CD4-positive, CD25-positive, alpha-beta regulatory T cell (primary cell): ENCODE results near the gene VEZT. TPM values are rescaled to one million over a fixed set of nuclear protein-coding genes. Genes with fewer than 3 reads are reported as not detected.

Experiments used
- ATAC-seq, 2 donors: fragments of 150-1000 bp; cut with Tn5 transposase; one replicate each; pipeline ENCODE4 v1.10.0; 2021; ENCODE audit warnings: low read depth in 2 of 2, moderate number of reproducible peaks in 2 of 2, moderate library complexity in 1 of 2
- DNase-seq, 3 donors: peaks; one replicate each; pipeline versions ENCODE4 v3.0.0 to v3.0.0-alpha.2; 2012 to 2022; ENCODE audit warnings: mixed read lengths in 1 of 3
- H3K27ac ChIP-seq: one replicate; pipeline ENCODE4 v1.7.0; 2013; ENCODE audit warnings: mild to moderate bottlenecking, low read length; ENCODE audit not compliant: insufficient read depth, poor library complexity, severe bottlenecking
- H3K27me3 ChIP-seq: one replicate; pipeline ENCODE4 v1.7.0; 2013; ENCODE audit warnings: low read length; ENCODE audit not compliant: control insufficient read depth, insufficient read depth
- H3K36me3 ChIP-seq: one replicate; pipeline ENCODE4 v1.7.0; 2013; ENCODE audit warnings: mild to moderate bottlenecking, low read length, moderate library complexity; ENCODE audit not compliant: control insufficient read depth, insufficient read depth
- H3K4me1 ChIP-seq: 2 replicates; pipeline ENCODE4 v1.7.0; 2013; ENCODE audit warnings: mild to moderate bottlenecking, low read length; ENCODE audit not compliant: insufficient read depth, control insufficient read depth, poor library complexity, severe bottlenecking
- H3K4me3 ChIP-seq: one replicate; pipeline ENCODE4 v1.7.0; 2013; ENCODE audit warnings: low read depth, mild to moderate bottlenecking, low read length, moderate library complexity
- H3K9me3 ChIP-seq, 2 experiments: 1 replicate in 1 of 2; 2 replicates in 1 of 2; pipeline ENCODE4 v1.7.0; 2013; ENCODE audit warnings: low read length in 2 of 2, mild to moderate bottlenecking in 1 of 2, moderate library complexity in 1 of 2; ENCODE audit not compliant: control insufficient read depth in 2 of 2
- H3K27ac Mint-ChIP-seq, 3 donors: one replicate each; pipeline ENCODE4 v1.8.0; 2020 to 2022; ENCODE audit warnings: mild to moderate bottlenecking in 3 of 3, mixed read lengths in 3 of 3, moderate library complexity in 2 of 3
- H3K27me3 Mint-ChIP-seq: one replicate; pipeline ENCODE4 v1.8.0; 2022; ENCODE audit warnings: mild to moderate bottlenecking, mixed read lengths
- H3K36me3 Mint-ChIP-seq: one replicate; pipeline ENCODE4 v1.8.0; 2020; ENCODE audit warnings: mixed read lengths
- H3K4me1 Mint-ChIP-seq, 4 donors: one replicate each; pipeline ENCODE4 v1.8.0; 2020 to 2022; ENCODE audit warnings: mixed read lengths in 4 of 4, mild to moderate bottlenecking in 1 of 4
- H3K4me3 Mint-ChIP-seq, 4 donors: one replicate each; pipeline ENCODE4 v1.8.0; 2020 to 2022; ENCODE audit warnings: mild to moderate bottlenecking in 4 of 4, mixed read lengths in 4 of 4, moderate library complexity in 3 of 4
- H3K9me3 Mint-ChIP-seq, 7 donors: one replicate each; pipeline ENCODE4 v1.8.0; 2020 to 2022; ENCODE audit warnings: mixed read lengths in 7 of 7, mild to moderate bottlenecking in 3 of 7, moderate library complexity in 2 of 7
- polyA plus RNA-seq, 4 donors: library from polyadenylated mRNA; unstranded; fragments of 300-500 nt; fragmentation: Illumina TruSeq; gene quantifications; one replicate each; pipeline ENCODE4 v1.2.3, GENCODE V29; 2021
- total RNA-seq: library from RNA; stranded (reverse); gene quantifications from one replicate; pipeline ENCODE4 v1.2.3, GENCODE V29; 2022

The VEZT gene
- total and polyA plus RNA-seq, 5 donors from 2014 or later: 21.9 to 52.9 (median 28.7) TPM

- no peaks in the 10 kb centered on the region for H3K36me3 Mint-ChIP-seq
- Histone ChIP-seq H3K27ac (no peak overlapping the region), H3K9me3 (no peaks in the 10 kb centered on the region), H3K36me3 (no peaks in the 10 kb centered on the region), H3K4me1 (no peaks in the 10 kb centered on the region), H3K4me3 (no peak overlapping the region), H3K27me3 (no peaks in the 10 kb centered on the region)
- H3K4me3 Mint-ChIP-seq: no peak overlapping the region
- peaks cover 26% of the 10 kb centered on the region for H3K27me3 Mint-ChIP-seq
- no peak overlapping the region for H3K27ac Mint-ChIP-seq
- H3K4me1 Mint-ChIP-seq: no peaks in the 10 kb centered on the region
- ATAC-seq: no peak
- no peaks in the 10 kb centered on the region for H3K9me3 Mint-ChIP-seq
- DNase-seq: no peak
Measured at GRCh38 chr12:95208678-95209077, 8.9 kb upstream of the VEZT start.

- H3K27me3 Mint-ChIP-seq: peaks cover 43% of the 10 kb centered on the region
Measured at GRCh38 chr12:95212586-95212985, 5.0 kb upstream of the VEZT start.

GRCh38 chr12:95213119-95213518 lies 4.5 kb upstream of the VEZT start:
- peaks cover 5% of the 10 kb centered on the region for H3K27me3 ChIP-seq
- Mint-ChIP-seq H3K36me3 (no peaks in the 10 kb centered on the region), H3K27ac (no peak overlapping the region), H3K4me1 (peaks cover 0 to 18% (median 10%) of the 10 kb centered on the region in 4 donors), H3K4me3 (no peak overlapping the region), H3K27me3 (peaks cover 45% of the 10 kb centered on the region), H3K9me3 (peaks cover 0 to 1% (median 0%) of the 10 kb centered on the region in 7 donors)
- H3K4me3 ChIP-seq: no peak overlapping the region
- H3K27ac ChIP-seq: no peak overlapping the region
- peaks cover 5% of the 10 kb centered on the region for H3K4me1 ChIP-seq
- no peaks in the 10 kb centered on the region for H3K36me3 ChIP-seq
- DNase-seq: no peak
- no peak for ATAC-seq
- no peaks in the 10 kb centered on the region for H3K9me3 ChIP-seq

More at GRCh38 chr12:95212586-95212985, 5.0 kb upstream of the VEZT start:
- Mint-ChIP-seq H3K4me1 (peaks cover 0 to 15% (median 9%) of the 10 kb centered on the region in 4 donors), H3K4me3 (no peak overlapping the region), H3K36me3 (no peaks in the 10 kb centered on the region), H3K27ac (no peak overlapping the region), H3K9me3 (peaks cover 0 to under 1% (median 0%) of the 10 kb centered on the region in 7 donors)
- DNase-seq (no peak), ATAC-seq (no peak)
- Histone ChIP-seq H3K36me3 (no peaks in the 10 kb centered on the region), H3K27ac (no peak overlapping the region), H3K9me3 (no peaks in the 10 kb centered on the region), H3K4me1 (peaks cover 5% of the 10 kb centered on the region), H3K27me3 (peaks cover 5% of the 10 kb centered on the region), H3K4me3 (no peak overlapping the region)

GRCh38 chr12:95213928-95214327 lies 3.7 kb upstream of the VEZT start:
- Mint-ChIP-seq H3K9me3 (peaks cover 0 to 1% (median 0%) of the 10 kb centered on the region in 7 donors), H3K4me3 (no peak overlapping the region), H3K36me3 (no peaks in the 10 kb centered on the region), H3K27ac (no peak overlapping the region), H3K4me1 (peaks cover 6 to 26% (median 16%) of the 10 kb centered on the region in 4 donors), H3K27me3 (peaks cover 45% of the 10 kb centered on the region)
- Histone ChIP-seq H3K9me3 (no peaks in the 10 kb centered on the region), H3K27me3 (peaks cover 5% of the 10 kb centered on the region), H3K4me3 (no peak overlapping the region), H3K27ac (no peak overlapping the region), H3K36me3 (no peaks in the 10 kb centered on the region), H3K4me1 (peaks cover 13% of the 10 kb centered on the region)
- ATAC-seq (no peak), DNase-seq (no peak)

GRCh38 chr12:95214466-95214865 lies 3.1 kb upstream of the VEZT start:
- Histone ChIP-seq H3K27me3 (peaks cover 5% of the 10 kb centered on the region), H3K4me1 (peaks cover 13% of the 10 kb centered on the region), H3K27ac (no peak overlapping the region), H3K4me3 (no peak overlapping the region), H3K9me3 (no peaks in the 10 kb centered on the region), H3K36me3 (no peaks in the 10 kb centered on the region)
- no peak for DNase-seq
- peak overlapping the region in 1 of 4 donors; percentile 96 for H3K4me3 Mint-ChIP-seq
- no peak for ATAC-seq
- no peak overlapping the region for H3K27ac Mint-ChIP-seq
- peaks cover 11 to 31% (median 21%) of the 10 kb centered on the region in 4 donors for H3K4me1 Mint-ChIP-seq
- no peaks in the 10 kb centered on the region for H3K36me3 Mint-ChIP-seq
- peaks cover 0 to 1% (median 0%) of the 10 kb centered on the region in 7 donors for H3K9me3 Mint-ChIP-seq
- peaks cover 45% of the 10 kb centered on the region for H3K27me3 Mint-ChIP-seq

GRCh38 chr12:95215949-95216348 lies 1.7 kb upstream of the VEZT start:
- Mint-ChIP-seq H3K4me3 (peak overlapping the region; percentile 74 to 100 (median 95)), H3K4me1 (peaks cover 17 to 44% (median 33%) of the 10 kb centered on the region in 4 donors), H3K27me3 (peaks cover 38% of the 10 kb centered on the region), H3K36me3 (peaks cover 3% of the 10 kb centered on the region), H3K27ac (no peak overlapping the region), H3K9me3 (peaks cover 0 to 1% (median 0%) of the 10 kb centered on the region in 7 donors)
- Histone ChIP-seq H3K36me3 (no peaks in the 10 kb centered on the region), H3K9me3 (no peaks in the 10 kb centered on the region), H3K27ac (no peak overlapping the region), H3K4me1 (peaks cover 13% of the 10 kb centered on the region), H3K4me3 (peak overlapping the region; percentile 87), H3K27me3 (peaks cover 5% of the 10 kb centered on the region)
- no peak for ATAC-seq
- DNase-seq: no peak

- ATAC-seq (peak; percentile 3 to 7), DNase-seq (peak in 1 of 3 donors; percentile 32)
- H3K36me3 ChIP-seq: no peaks in the 10 kb centered on the region
- H3K27me3 ChIP-seq: peaks cover 5% of the 10 kb centered on the region
- H3K27ac Mint-ChIP-seq: peak overlapping the region in 2 of 3 donors; percentile 87 to 91
- peaks cover 36% of the 10 kb centered on the region for H3K27me3 Mint-ChIP-seq
- H3K4me3 Mint-ChIP-seq: peak overlapping the region; percentile 94 to 100 (median 98)
- H3K4me1 ChIP-seq: peaks cover 13% of the 10 kb centered on the region
- H3K36me3 Mint-ChIP-seq: peaks cover 3% of the 10 kb centered on the region
- no peaks in the 10 kb centered on the region for H3K9me3 ChIP-seq
- peak overlapping the region; percentile 87 for H3K4me3 ChIP-seq
- peak overlapping the region; percentile 93 for H3K27ac ChIP-seq
- peaks cover 0 to 1% (median 0%) of the 10 kb centered on the region in 7 donors for H3K9me3 Mint-ChIP-seq
- peaks cover 17 to 46% (median 36%) of the 10 kb centered on the region in 4 donors for H3K4me1 Mint-ChIP-seq
Measured at GRCh38 chr12:95216711-95217376, 763 bp upstream of the VEZT start.
